Hindlimb muscle (tissue), 1 donor: ENCODE results near the gene SH3GL2. TPM values are rescaled to one million over a fixed set of nuclear protein-coding genes. Genes with fewer than 3 reads are reported as not detected.

ENCODE experiments used
- DNase-seq: peaks from one replicate; pipeline ENCODE4 v3.0.0-alpha.2; 2013
- polyA plus RNA-seq: library from polyadenylated mRNA; unstranded; fragments of 120-200 nt; gene quantifications from one replicate; pipeline ENCODE4 v1.2.1, GENCODE V29; 2013; ENCODE audit not compliant: insufficient read length

Gene SH3GL2
- 0.08 TPM for polyA plus RNA-seq

DNA sequence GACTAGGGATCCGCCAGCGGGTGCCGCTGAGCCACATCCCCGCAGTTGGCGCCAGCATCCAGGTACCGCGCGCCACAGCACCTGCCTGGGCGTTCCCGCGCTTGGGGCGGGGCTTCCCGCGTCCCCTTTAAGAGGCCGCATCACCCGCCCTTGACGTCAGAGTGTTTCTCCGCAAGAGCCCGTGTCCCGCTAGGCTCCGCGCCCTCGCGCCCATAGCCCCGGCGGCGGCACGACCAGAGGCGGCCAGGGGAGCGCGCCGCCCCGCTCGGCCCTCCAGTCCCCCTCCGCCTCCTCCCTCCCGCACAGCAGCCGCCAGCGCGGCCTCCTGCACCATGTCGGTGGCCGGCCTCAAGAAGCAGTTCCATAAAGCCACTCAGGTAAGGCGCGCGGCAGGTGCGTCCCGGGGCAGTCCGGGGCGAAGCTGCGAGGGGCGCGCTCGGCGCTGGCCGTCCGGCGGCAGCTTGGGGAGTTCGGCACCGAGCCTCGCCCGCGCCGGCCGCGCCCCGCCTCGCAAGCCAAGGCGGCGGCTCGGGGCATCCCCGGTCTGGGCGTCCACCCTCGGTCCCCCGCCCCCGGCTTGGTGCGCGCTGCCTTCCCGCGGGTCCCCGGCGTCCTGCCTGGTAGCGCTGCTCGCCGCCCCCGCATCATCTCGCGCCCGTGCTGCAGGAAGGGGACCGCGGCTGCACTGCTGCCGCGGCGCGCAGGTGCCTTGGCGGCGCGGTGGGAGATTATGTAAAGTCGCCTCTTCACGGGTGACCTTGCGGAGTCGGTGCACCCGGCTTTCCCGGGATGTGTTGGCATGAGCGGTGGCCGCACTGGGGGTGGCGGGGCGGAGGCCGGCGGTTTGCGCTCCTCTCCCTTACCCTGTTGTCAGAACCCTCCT, at the start of gene SH3GL2:
Gene SH3GL2, plus strand, starts transcription at position 156 of the 883 bp plus-strand sequence.
- DNase-seq = peak; percentile 11

DNA sequence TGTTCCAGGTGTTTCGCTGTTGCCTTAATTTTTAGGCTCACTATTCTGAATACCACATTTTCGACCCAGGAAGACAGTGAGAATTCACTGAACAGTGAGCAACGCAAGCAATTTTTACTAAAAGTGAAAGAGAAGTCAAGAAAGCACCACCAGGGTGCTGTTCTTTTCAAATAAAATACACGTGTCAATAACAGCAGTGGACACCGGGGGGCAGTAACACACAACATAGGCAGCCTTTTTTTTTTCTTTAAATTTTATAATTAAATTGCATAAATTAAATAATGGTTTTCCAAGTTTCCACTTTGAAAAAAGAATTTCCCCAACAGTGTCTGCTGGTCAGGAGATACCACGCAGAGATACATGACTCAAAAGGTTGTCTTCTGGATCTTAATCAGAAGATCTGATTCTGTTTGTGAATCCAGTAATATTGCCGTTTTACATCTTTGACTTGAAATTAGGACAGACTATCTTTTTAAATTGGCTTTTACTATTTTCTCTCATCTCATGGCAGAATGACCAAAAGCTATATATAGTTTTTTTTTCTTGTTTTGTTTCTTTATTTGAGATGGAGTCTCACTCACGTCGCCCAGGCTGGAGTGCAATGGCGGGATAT, 47.1 kb upstream of the SH3GL2 start:
- peak; percentile 50 for DNase-seq

DNA sequence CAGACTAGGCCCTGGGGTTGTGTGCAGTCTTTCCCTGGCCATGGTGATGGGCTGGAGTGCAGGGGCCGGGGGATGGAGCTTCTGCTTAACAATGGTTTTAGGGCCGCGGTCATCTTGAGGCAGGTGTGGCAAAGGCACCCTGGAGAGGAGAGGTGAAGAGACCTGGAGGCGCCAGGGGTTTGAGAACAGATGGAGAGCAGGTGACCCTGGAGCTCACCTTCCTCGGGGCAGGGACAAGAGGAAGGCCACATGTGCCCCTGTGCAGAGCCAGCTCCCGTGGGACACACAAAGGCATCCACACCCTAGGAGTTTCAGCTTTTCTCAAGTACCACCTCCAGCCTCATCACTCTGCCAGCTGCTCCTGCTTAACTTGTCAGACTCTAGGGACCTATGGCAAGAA, 46.4 kb upstream of the SH3GL2 start:
- no peak for DNase-seq

DNA sequence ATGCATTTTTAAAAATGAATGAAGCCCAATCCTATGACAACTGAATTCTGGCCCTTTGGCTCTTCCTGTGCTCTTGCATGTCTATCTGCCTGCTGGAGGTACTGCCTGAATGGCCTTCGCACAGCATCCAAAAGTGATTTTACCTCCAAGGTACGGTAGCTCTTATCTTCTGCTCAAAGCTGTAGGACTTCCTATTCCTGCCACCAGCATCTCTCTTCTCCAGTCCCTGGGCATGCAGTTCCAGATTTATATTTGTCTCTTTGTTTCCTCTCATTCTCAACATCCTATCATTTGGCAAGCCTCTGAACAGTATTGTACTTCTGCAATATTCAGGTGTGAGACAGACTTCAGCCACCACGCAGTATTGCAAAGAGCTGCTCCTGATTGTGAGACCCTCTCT, 43.7 kb upstream of the SH3GL2 start:
- no peak for DNase-seq

DNA sequence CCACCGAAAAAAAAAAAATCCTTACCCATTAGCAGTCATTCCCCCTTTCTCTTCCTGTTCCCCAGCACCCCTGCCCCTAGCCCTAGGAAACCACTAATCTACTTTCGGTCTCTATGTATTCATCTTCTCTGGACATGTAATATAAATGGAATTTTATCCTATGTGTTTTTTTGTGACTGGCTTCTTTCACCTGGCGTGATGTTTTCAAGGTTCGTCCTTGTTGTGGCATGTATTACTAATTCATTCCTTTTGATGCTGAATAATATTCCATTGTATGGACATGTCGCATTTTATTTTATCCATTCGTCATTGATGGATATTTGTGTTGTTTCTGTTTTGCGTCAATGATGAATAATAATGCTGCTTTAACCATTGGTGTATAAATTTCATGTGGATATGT, 42.8 kb upstream of the SH3GL2 start:
- no peak for DNase-seq

DNA sequence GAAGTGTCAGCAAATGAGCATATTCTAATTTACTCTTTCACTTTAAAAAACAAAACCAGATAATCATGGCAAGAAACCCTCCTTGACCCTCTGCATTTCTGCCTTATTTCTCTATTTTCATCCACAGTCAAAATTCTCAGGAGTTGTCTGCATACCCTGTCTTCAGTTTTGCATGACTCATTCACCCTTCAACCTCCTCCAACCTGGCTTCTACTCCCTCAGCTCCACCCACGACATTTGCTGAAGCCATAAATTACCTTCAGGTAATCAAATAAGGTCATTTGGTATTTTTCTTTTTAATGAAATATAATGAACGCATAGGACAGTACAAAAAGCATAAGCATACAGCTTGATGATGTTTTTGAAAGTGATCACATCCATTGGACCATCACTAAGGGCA, 27.8 kb upstream of the SH3GL2 start:
- DNase-seq = no peak

DNA sequence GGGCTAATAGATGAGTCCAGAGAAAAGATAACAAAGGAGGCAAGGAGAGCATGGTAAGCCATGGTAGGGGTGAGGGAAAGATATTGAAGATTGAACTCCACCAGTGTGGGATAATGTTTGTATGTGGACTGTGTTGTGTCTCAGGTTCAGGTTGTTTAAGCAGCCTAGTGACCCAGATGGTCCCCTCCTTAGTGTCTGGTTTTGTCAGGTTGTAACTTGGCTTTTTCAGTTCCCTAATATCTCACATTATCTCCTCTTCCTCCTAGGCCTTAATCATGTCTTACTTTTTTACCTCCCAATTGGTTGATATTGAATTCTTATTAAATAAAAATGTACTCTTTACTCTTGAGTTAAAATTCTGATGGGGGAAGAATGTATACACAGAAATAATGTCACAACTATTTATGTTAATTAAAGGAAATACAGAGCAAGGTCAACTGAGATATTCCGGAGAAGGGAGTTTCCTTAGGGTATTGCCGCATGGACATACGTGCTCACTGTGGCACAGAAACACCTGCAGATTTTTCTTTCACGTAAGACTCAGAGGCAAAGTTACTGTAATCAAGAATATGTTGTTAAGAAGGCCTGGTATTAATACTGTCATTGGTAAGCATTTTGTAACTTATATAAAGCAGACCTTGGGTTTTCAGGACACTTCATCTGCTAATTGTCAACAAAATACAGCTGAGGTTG, 23.4 kb upstream of the SH3GL2 start:
- DNase-seq = no peak

DNA sequence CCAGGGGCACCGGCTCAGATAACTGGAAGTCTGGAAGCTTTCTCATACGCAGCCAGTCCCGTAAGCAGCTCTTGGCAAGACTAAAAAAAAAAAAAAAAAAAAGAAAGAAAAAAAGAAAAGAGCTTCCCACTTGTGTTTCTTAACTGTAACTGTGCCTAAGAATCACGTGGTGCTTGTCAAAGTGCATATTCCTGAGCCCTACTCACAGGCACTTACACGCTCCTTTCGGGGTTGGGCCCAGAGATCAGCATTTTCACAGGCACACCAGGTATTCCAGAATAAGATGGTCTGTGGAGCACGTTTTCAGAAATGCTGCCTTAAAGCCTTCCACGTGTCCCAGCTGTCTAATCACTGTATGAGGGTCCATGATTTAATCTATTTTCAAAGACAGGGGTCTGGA, 22.6 kb upstream of the SH3GL2 start:
- no peak for DNase-seq

DNA sequence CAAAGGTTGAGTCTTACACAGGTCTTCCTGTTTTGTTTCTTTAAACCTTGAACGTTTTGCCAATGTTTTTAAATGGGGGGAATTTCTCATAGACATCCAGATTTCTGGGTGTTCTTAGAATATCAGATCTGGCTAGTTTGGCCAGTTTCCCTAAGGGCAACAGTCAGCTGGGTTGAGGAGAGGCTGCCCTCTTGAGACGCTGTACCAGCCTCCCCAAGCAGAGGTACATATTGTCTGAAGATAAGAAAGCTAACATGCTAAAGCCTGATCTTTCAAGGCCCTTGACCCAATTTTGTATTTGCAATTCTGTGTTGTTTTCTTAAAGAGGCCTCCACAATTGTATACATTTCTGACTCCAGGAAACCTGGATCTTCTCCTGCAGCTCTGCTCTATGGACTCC, 21.9 kb upstream of the SH3GL2 start:
- DNase-seq = no peak

DNA sequence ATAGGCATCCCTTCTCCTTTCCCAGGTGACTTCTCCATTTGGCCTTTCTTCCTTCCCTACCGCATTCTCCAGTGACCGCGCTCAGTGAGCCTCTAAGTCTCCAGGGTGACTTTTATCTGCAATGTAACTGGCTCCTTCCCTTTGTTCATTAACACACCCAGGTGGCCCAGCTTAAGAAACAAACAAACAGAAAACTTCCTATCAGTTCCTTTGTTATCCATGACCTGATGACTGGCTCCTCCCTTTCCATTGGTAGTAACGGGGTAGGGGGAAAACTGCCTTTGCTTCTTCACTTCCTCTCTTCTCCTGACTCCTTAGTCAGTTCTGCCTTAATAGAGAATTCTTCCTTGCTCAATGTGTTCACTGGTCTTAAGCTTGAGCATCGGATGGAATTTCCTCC, 7.0 kb upstream of the SH3GL2 start:
- DNase-seq = no peak

DNA sequence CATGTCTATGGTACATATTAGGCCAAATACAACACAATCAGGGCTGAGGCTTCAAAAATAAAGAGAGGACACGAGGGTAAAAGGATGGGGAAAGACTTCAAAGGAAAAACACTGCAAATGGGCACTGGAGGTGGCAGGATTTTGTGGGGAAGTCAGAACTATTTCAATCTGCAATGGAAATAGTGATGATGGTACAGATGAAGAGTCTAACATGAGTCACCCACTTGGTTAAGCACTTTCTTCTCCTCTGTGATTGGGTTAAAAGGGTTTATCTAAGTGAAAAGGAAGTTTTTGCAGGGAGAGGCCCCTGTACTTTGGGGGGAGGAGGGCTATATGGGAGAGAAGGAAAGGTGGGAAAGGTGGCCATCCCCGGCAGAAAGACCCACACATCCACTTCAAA, 4.5 kb upstream of the SH3GL2 start:
- DNase-seq = no peak

DNA sequence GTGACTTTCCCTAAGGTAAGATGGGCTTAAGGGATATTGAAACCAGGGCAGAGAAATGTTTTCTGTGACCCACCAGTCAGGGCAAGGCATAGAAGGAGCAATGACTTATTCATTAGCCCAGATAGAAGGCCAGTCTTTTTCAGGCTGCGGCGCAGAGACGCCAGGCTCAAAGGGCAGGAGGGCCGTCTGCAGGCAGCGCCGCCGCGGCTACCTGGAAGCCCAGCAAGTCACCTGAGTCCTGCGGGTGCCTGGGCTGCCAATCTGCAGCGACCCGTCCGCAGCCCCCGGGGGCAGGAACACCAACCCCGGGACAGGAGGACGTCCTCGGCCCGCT, 322 bp upstream of the SH3GL2 start:
- DNase-seq = no peak

DNA sequence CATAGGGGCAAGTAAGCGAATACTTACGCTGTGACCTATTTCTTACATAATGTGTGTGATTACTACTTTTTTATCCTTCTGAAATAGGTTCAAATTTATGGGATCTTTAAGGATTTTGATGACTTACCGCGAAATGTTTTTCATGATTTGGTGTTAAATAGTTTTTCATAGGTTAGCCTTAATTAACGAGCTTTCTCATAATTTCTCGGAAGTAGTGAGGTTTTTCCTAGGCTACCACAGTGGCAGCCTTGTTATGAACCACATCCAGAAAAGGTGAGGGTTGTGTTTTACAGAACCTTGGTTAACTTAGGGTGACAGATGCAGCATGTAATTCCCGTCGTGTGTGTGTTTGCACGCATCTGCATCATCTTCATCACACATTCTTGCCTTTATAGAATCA, 1.3 kb downstream of the SH3GL2 start:
- DNase-seq = no peak

DNA sequence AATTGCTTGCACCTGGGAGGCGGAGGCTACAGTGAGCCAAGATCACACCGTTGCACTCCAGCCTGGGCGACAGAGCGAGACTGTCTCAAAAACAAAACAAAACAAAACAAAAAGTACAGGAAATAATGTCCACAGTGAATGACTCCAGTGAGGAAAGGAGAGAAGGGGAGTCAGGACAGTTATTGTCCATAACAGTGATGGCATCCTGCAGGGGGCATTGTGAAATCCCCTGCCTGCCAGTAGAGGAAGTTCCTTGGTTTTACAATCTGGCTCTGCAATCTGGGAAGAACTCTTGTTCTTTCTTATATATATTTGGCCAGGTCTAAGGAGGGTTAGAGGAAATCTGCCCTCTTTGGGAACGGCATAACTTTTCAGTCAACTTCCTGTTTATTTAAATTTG, 8.2 kb downstream of the SH3GL2 start:
- no peak for DNase-seq

DNA sequence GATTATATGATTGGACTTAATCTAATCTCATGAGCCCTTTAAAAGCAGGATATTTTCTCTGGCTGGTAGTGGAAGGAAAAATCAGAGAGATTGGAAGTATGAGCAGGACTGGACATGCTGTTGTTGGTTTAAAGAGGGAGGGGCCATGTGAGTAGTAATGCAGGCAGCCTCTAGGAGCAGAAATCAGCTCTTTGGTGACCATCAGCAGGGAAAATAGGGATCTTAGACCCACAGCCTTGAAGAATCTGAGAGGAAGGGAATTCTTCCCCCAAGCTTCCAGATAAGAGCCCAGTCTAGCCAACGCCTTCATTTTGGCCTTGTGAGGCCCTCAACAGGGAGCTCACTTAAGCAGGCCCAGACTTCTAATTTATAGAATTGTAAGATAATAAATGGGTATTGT, 9.5 kb downstream of the SH3GL2 start:
- DNase-seq = no peak

DNA sequence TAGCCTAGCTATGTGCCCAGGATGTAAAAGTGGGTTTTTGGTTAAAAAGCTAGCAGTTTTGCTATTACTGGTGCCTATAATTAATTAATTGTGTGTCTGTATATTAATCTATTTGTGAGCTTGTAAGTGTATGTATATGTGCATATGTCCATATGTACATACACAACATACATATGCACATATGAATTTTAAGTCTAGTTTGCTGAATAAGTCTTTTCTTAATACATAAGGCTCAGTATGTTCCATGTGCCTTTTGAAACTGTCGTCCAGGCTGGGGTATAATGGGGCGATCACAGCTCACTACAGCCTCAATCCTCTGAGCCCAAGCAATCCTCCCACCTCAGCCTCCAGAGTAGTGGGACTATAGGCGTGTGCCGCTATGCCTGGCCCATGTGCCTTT, 10.1 kb downstream of the SH3GL2 start:
- no peak for DNase-seq

DNA sequence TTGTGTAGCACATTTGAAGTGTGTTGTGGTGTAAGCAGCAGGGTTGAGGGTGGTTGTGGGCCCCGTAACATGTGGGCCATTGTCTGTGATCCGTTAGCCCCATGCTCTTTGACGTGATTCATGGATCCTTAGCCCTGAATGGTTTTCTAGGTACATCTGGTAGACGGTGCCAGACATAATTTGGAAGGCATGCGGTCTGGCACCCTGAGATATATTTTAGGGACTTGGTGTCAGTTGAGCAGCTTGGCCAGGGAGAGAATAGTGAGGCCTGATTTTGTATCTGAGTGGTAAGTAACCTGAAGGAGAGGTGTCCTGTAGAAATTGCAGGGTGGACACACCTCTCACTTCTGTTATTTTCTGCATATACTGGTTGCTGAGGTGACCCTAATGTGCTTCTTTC, 10.9 kb downstream of the SH3GL2 start:
- DNase-seq = no peak

DNA sequence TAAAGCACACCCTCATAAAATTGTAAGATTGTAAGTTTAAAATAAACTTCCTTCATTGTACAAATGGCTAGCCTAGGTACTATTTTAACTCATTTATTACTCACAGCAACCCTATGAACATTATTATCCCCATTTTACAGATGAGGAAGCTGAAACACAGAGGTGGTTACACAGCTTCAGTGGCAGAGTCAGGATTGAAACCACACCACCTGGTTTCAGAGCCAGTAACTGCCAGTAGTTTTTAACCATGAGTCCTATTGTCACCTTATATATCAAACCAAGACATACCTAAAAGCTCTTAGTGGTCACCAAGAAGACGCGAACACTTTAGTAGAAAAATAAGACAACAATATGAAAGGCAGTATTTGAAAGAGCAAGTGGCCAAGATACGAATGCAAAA, 16.1 kb downstream of the SH3GL2 start:
- DNase-seq = no peak

DNA sequence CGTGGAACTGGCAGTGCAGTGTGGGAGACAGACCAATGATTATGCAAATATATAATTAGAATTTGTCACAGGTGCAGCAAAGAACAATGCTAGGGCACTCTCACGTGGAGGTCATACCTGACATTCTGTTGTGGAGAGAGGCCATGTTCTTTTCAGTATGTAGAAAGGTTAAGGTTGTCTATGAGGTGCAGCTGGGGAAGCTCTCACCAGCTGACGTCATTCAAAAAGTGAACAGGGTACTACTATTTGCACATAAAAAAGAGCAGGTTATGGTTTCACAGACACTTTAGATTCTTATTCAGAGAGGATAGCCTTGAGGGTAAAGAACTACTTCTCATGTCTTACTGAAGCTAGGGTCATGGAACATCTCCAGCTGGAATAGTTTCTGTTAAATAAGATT, 19.1 kb downstream of the SH3GL2 start:
- DNase-seq = no peak

DNA sequence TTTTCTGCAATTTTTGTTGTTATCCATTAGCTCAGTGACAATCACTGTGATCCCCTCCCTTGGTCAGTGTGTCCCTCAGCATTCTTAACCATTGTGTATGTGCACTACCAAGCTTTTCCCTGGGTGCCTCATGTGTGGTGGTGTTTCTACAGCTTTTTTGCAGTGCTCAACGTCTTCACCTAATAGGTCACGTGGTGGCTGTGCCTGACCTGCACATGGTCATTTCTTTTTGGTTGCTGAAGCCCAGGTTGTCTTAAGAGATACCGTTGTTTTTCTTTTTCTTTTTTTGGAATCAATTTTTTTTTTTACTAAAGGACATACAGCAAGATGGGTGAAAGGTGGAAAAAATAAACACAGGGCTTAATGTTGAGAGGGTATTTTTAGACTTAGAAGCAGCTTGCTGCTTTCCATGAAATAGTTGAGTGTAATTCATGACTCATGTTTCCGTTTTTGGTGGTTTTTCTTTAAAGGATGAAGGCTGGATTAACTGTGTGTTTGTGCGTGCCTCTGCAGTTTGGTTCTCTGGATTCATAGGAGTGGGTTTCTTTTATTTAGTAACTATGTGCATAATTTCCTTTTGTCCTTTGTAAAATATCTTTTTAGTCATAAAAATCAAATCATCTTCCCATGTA, 22.2 kb downstream of the SH3GL2 start:
- no peak for DNase-seq

DNA sequence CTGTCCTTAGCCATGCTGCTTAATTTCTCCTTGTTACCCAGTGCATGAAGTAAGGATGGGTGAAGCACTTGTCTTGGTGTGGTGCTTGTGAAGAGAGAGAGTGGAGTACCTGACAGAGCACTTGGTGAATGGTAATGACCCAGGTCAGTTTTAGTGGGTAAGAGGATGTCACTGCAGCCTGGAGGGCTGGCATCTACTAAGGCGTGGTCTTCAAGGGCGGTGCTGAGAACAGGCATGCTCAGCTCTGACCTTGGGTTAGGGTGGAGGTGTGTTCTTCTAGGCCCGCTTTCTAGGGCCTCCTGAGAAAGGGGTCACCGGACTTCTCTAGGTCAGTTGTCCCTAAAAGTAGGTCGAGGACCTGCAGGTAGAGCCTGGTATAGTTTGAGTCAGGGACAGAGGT, 25.7 kb downstream of the SH3GL2 start:
- no peak for DNase-seq

DNA sequence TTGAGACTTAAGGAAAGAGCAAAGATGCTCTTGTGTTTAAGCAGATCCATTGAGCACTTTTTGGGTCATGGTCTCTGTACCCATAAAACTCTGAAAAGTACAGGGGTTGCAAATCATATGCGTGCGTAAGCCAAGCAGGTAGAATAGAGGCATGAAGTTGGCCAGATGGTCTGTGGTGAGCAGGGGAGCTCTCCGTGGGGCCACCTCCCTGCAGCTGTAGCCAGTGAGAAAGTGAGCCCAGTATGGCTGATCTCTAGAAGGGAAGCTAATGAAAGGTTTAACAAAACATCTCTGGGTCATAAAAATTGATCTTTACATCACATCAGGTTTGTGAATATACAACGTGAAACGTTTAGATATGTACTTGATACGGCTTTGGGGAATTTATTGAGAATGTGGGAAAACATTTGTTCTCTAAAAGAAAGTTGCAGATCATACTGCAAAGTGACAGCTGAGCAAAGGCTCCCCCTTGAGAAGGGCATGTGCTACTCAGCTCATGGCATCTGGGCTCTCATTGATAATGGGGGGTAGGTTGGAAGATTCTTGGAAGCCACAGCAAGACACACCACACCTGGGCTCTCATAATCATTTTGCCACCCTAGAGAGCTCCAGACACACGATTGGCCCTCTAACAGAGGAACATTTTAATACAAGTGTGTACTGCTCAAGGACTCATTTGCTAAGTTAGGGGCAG, 30.6 kb downstream of the SH3GL2 start:
- DNase-seq = no peak

DNA sequence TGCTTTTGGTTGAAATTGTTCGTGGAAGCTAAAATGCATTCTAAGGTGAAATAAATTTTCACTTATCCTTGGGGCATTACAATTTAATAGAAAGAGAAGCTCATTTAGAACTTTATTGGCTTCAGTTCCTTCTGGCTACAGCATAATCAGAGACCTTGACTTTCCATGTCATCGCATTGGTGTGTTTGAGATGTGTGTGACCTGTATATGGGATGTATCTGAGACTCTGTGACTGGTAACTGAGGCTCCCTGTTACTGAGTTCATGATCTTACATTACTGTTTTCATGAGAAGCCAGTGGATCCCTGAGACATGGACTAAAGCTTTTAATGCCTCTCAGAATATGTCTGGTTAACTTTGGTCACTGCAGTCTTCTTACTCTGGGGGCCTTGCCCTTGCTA, 32.5 kb downstream of the SH3GL2 start:
- DNase-seq = no peak
